IMR-90 (cell line): Measurements from ENCODE around the gene TNS1.

Source experiments
- BHLHE40 ChIP-seq: fragments of 150-350 bp; IDR thresholded peaks from 2 replicates; pipeline ENCODE4 v1.6.1; 2016; ENCODE audit warnings: mild to moderate bottlenecking, low read depth, low read length
- CEBPB ChIP-seq: IDR thresholded peaks from 2 replicates; pipeline ENCODE4 v1.6.1; 2012; ENCODE audit warnings: low read depth, low read length, improper control_type of control experiment
- FOS ChIP-seq: fragments of 150-350 bp; IDR thresholded peaks from 2 replicates; pipeline ENCODE4 v1.6.1; 2016; ENCODE audit warnings: low read depth, low read length
- MAZ ChIP-seq: IDR thresholded peaks from 2 replicates; pipeline ENCODE4 v1.6.1; 2012; ENCODE audit warnings: low read depth, mild to moderate bottlenecking, low read length, improper control_type of control experiment, moderate library complexity, borderline replicate concordance
- MXI1 ChIP-seq: IDR thresholded peaks from 2 replicates; pipeline ENCODE4 v1.6.1; 2012; ENCODE audit warnings: low read depth, mild to moderate bottlenecking, low read length, moderate library complexity, borderline replicate concordance
- POLR2A ChIP-seq: IDR thresholded peaks from 2 replicates; pipeline ENCODE4 v1.6.1; 2012; ENCODE audit warnings: mild to moderate bottlenecking, low read depth, low read length
- RAD21 ChIP-seq: IDR thresholded peaks from 2 replicates; pipeline ENCODE4 v1.6.1; 2012; ENCODE audit warnings: low read length, improper control_type of control experiment
- TF ChIP-seq, protein P1 (sequence below): conservative IDR thresholded peaks from 2 replicates; pipeline ENCODE4 v1.5.1; 2012; ENCODE audit warnings: mild to moderate bottlenecking, low read depth, low read length, improper control_type of control experiment
- TF ChIP-seq, protein P2 (sequence below): fragments of 150-350 bp; IDR thresholded peaks from 2 replicates; pipeline ENCODE4 v1.6.1; 2017; ENCODE audit warnings: mild to moderate bottlenecking, antibody characterized with exemption, low read length, low read depth

DNA sequence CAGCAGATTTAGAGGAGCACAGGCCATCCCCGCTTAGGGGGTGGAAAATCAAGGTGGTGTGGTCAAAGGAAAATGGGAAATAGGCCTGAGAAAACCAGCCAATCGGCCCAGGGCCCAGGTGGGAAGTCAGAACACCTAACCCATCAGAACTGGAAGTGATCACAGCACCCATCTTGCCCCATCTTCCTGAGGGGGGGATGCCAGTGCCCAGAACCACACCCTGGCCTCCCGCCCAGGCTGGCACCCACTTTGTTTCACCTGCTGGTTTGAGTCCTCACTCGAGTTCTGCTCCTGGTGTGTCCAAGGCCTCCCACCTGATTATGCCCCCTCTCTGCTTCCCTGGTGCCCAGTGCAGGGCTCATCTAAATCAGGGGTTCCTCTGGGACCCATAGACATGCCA is 174.5 kb downstream of the TNS1 start:
- no peak for TF ChIP-seq POLR2A
- TF ChIP-seq RAD21: no peak
- TF ChIP-seq, protein P1, sequence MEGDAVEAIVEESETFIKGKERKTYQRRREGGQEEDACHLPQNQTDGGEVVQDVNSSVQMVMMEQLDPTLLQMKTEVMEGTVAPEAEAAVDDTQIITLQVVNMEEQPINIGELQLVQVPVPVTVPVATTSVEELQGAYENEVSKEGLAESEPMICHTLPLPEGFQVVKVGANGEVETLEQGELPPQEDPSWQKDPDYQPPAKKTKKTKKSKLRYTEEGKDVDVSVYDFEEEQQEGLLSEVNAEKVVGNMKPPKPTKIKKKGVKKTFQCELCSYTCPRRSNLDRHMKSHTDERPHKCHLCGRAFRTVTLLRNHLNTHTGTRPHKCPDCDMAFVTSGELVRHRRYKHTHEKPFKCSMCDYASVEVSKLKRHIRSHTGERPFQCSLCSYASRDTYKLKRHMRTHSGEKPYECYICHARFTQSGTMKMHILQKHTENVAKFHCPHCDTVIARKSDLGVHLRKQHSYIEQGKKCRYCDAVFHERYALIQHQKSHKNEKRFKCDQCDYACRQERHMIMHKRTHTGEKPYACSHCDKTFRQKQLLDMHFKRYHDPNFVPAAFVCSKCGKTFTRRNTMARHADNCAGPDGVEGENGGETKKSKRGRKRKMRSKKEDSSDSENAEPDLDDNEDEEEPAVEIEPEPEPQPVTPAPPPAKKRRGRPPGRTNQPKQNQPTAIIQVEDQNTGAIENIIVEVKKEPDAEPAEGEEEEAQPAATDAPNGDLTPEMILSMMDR: no peak
- no peak for TF ChIP-seq BHLHE40
- no peak for TF ChIP-seq MAZ
- TF ChIP-seq MXI1: no peak
- TF ChIP-seq, protein P2, sequence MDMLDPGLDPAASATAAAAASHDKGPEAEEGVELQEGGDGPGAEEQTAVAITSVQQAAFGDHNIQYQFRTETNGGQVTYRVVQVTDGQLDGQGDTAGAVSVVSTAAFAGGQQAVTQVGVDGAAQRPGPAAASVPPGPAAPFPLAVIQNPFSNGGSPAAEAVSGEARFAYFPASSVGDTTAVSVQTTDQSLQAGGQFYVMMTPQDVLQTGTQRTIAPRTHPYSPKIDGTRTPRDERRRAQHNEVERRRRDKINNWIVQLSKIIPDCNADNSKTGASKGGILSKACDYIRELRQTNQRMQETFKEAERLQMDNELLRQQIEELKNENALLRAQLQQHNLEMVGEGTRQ: no peak
- no peak for TF ChIP-seq CEBPB
- no peak for TF ChIP-seq FOS
